HCT116 (cell line): ENCODE measurements around the gene ERCC6. TPM values are rescaled to one million over a fixed set of nuclear protein-coding genes. Genes with fewer than 3 reads are reported as not detected.

Experiments
- ATAC-seq: fragments of 200-7000 bp; cut with Tn5 transposase; 2 replicates; pipeline ENCODE4 v1.9.1; 2020; ENCODE audit warnings: mild to moderate bottlenecking, moderate library complexity
- BruUV-seq: library from RNA; stranded (reverse); fragments of 400-500 nt; replicated peaks from 2 replicates; lab custom pipeline; 2021; lab: Mats Ljungman, UMichigan
- CTCF ChIA-PET: fragments of 300-600 bp; sonication (Branson Sonifier 250); formaldehyde crosslinking; loops from one replicate; lab custom pipeline; 2021; ENCODE audit warnings: antibody characterized with exemption; lab: Charles Lee
- POLR2A ChIA-PET: fragments of 300-600, 350-600 bp; sonication (Branson Sonifier 250); formaldehyde crosslinking; loops from one replicate; lab custom pipeline; 2021; ENCODE audit warnings: antibody characterized with exemption; lab: Charles Lee
- RAD21 ChIA-PET, 2 experiments: fragments of 300-600 bp; sonication (Branson Sonifier 250); formaldehyde crosslinking; loops; one replicate each; lab custom pipeline; 2023; ENCODE audit warnings: low total read pairs in 2 of 2; ENCODE audit not compliant: uncharacterized antibody in 2 of 2, unreplicated experiment in 2 of 2, low non-redundant PET in 1 of 2; lab: Charles Lee
- DNase-seq: peaks from one replicate; pipeline ENCODE4 v3.0.0-alpha.2; 2010; ENCODE audit warnings: low read depth, low spot score
- H2AFZ ChIP-seq: fragments of 200-600 bp; shearing (Covaris generic), sonication (generic); 2 replicates; pipeline ENCODE4 v1.6.1; 2017; ENCODE audit warnings: low read depth, mixed run types, mixed read lengths, antibody characterized with exemption, low read length; ENCODE audit not compliant: poor library complexity, severe bottlenecking
- H3K27ac ChIP-seq: 2 replicates; pipeline ENCODE4 v1.5.1; 2012; ENCODE audit warnings: low read depth, low read length
- H3K27me3 ChIP-seq: fragments of 200-600 bp; sonication (generic); 2 replicates; pipeline ENCODE4 v1.6.1; 2016; ENCODE audit warnings: mixed run types, low read length, mixed read lengths; ENCODE audit not compliant: insufficient read depth
- H3K36me3 ChIP-seq, 2 experiments: fragments of 200-500 bp in 1 of 2; fragments of 200-600 bp in 1 of 2; sonication (Bioruptor generic) in 1 of 2; sonication (generic) in 1 of 2; 2 replicates each; pipeline versions ENCODE4 v1.5.1 to v1.6.1; 2014 to 2016; ENCODE audit warnings: low read length in 2 of 2, inconsistent platforms in 1 of 2, mixed read lengths in 1 of 2, mixed run types in 1 of 2; ENCODE audit not compliant: insufficient read depth in 2 of 2, control insufficient read depth in 1 of 2
- H3K4me1 ChIP-seq, 2 experiments: fragments of 200-600 bp in 1 of 2; sonication (generic) in 1 of 2; 2 replicates each; pipeline versions ENCODE4 v1.5.1 to v1.6.1; 2012 to 2017; ENCODE audit warnings: low read length in 2 of 2, inconsistent platforms in 1 of 2, mild to moderate bottlenecking in 1 of 2, mixed read lengths in 1 of 2, mixed run types in 1 of 2, moderate library complexity in 1 of 2; ENCODE audit not compliant: insufficient read depth in 2 of 2, control insufficient read depth in 1 of 2
- H3K4me2 ChIP-seq: fragments of 200-600 bp; sonication (generic); 2 replicates; pipeline ENCODE4 v1.6.1; 2017; ENCODE audit warnings: mixed run types, low read length, mixed read lengths
- H3K4me3 ChIP-seq, 2 experiments: fragments of 200-600 bp in 1 of 2; sonication (generic) in 1 of 2; replicated peaks in 1 of 2; 2 replicates each; pipeline ENCODE4 v1.5.1; 2011 to 2016; ENCODE audit warnings: low read length in 2 of 2, control low read depth in 1 of 2, low read depth in 1 of 2, mild to moderate bottlenecking in 1 of 2, mixed read lengths in 1 of 2, mixed run types in 1 of 2
- H3K79me2 ChIP-seq: fragments of 200-600 bp; sonication (generic); 2 replicates; pipeline ENCODE4 v1.6.1; 2017; ENCODE audit warnings: mild to moderate bottlenecking, mixed run types, low read length, moderate library complexity, mixed read lengths; ENCODE audit not compliant: insufficient read depth
- H3K9ac ChIP-seq: fragments of 200-600 bp; sonication (generic); 2 replicates; pipeline ENCODE4 v1.6.1; 2016; ENCODE audit warnings: low read length, mixed read lengths
- H3K9me2 ChIP-seq: fragments of 200-600 bp; sonication (generic), shearing (Covaris generic); 2 replicates; pipeline ENCODE4 v1.6.1; 2017; ENCODE audit warnings: mixed run types, mild to moderate bottlenecking, moderate library complexity; ENCODE audit not compliant: insufficient read depth
- H3K9me3 ChIP-seq, 2 experiments: fragments of 200-500 bp in 1 of 2; fragments of 200-600 bp in 1 of 2; sonication (Bioruptor generic) in 1 of 2; sonication (generic) in 1 of 2; 2 replicates each; pipeline ENCODE4 v1.6.1; 2014 to 2017; ENCODE audit warnings: low read length in 2 of 2, mixed read lengths in 2 of 2, inconsistent platforms in 1 of 2, low read depth in 1 of 2, mild to moderate bottlenecking in 1 of 2, mixed run types in 1 of 2, moderate library complexity in 1 of 2; ENCODE audit not compliant: control insufficient read depth in 1 of 2, insufficient read depth in 1 of 2
- H4K20me1 ChIP-seq: fragments of 200-600 bp; sonication (generic), shearing (Covaris generic); 2 replicates; pipeline ENCODE4 v1.6.1; 2017; ENCODE audit warnings: mixed run types, mild to moderate bottlenecking, moderate library complexity; ENCODE audit not compliant: insufficient read depth
- ATF3 ChIP-seq: IDR thresholded peaks from 2 replicates; pipeline ENCODE4 v1.6.1; 2012
- CBX3 ChIP-seq: IDR thresholded peaks from 2 replicates; pipeline ENCODE4 v1.6.1; 2012; ENCODE audit warnings: low read depth
- CEBPB ChIP-seq: IDR thresholded peaks from 2 replicates; pipeline ENCODE4 v1.6.1; 2012; ENCODE audit warnings: low read depth
- EGR1 ChIP-seq: IDR thresholded peaks from 2 replicates; pipeline ENCODE4 v1.6.1; 2012; ENCODE audit warnings: low read depth
- ELF1 ChIP-seq: IDR thresholded peaks from 2 replicates; pipeline ENCODE4 v1.6.1; 2012; ENCODE audit warnings: low read depth, borderline replicate concordance
- JUND ChIP-seq: IDR thresholded peaks from 2 replicates; pipeline ENCODE4 v1.6.1; 2012
- MAX ChIP-seq: IDR thresholded peaks from 2 replicates; pipeline ENCODE4 v1.6.1; 2012
- POLR2AphosphoS5 ChIP-seq: IDR thresholded peaks from 2 replicates; pipeline ENCODE4 v1.6.1; 2011; ENCODE audit warnings: mild to moderate bottlenecking, low read depth, low read length, moderate library complexity
- REST ChIP-seq: IDR thresholded peaks from 2 replicates; pipeline ENCODE4 v1.6.1; 2012; ENCODE audit warnings: low read depth
- SP1 ChIP-seq: IDR thresholded peaks from 2 replicates; pipeline ENCODE4 v1.6.1; 2012; ENCODE audit warnings: low read depth
- SRF ChIP-seq: IDR thresholded peaks from 2 replicates; pipeline ENCODE4 v1.6.1; 2012; ENCODE audit warnings: low read depth
- ZBTB33 ChIP-seq: IDR thresholded peaks from 2 replicates; pipeline ENCODE4 v1.6.1; 2011; ENCODE audit warnings: mild to moderate bottlenecking, low read length, moderate library complexity; ENCODE audit not compliant: insufficient replicate concordance; ENCODE audit errors: extremely low read depth
- ZNF274 ChIP-seq: fragments of 200-500 bp; sonication (Bioruptor generic); IDR thresholded peaks from 2 replicates; pipeline ENCODE4 v1.6.1; 2014; ENCODE audit warnings: mild to moderate bottlenecking, low read depth, low read length, inconsistent platforms
- intact Hi-C: fragments of 100-400 bp; cut with micrococcal nuclease; formaldehyde crosslinking; loops from 2 replicates; pipeline ENCODE4 v1.10.0; 2022
- total RNA-seq: library from RNA; stranded (reverse); gene quantifications from one replicate; pipeline ENCODE4 v1.2.1, GENCODE V29; 2021; ENCODE audit not compliant: unreplicated experiment

The ERCC6 gene
- total RNA-seq, 1 experiment from 2014 or later = 16.4 TPM

GRCh38 chr10:49572594-49573114 lies 33.7 kb upstream of the ERCC6 start (continued):
- TF ChIP-seq MAX (no peak), POLR2AphosphoS5 (no peak), CBX3 (no peak), SP1 (no peak)

GRCh38 chr10:49571388-49571787 lies 32.5 kb upstream of the ERCC6 start:
- intact Hi-C loops = no loop called here
- no peak overlapping the region for H3K4me2 ChIP-seq
- H3K4me1 ChIP-seq = no peaks in the 10 kb centered on the region
- no peaks in the 10 kb centered on the region for H4K20me1 ChIP-seq
- no peaks in the 10 kb centered on the region for H3K79me2 ChIP-seq
- no peak overlapping the region for H3K9ac ChIP-seq
- BruUV-seq = no TSS peak
- no peak for DNase-seq
- ChIA-PET POLR2A (no interaction called here), RAD21 (no interaction called here), CTCF (no interaction called here)
- TF ChIP-seq JUND (no peak), MAX (no peak), REST (no peak), ELF1 (no peak), ZNF274 (no peak), ATF3 (no peak), SP1 (no peak), CEBPB (no peak), EGR1 (no peak), ZBTB33 (no peak), SRF (no peak)
- no peaks in the 10 kb centered on the region for H3K9me3 ChIP-seq
- H3K4me3 ChIP-seq = no peak overlapping the region
- H3K27me3 ChIP-seq = no peaks in the 10 kb centered on the region
- H2AFZ ChIP-seq = no peak overlapping the region
- no peaks in the 10 kb centered on the region for H3K36me3 ChIP-seq
- no peak overlapping the region for H3K27ac ChIP-seq
- no peaks in the 10 kb centered on the region for H3K9me2 ChIP-seq
- ATAC-seq = no peak
